Forelimb muscle (tissue), 1 donor: ENCODE data around the gene DLD. TPM values are rescaled to one million over a fixed set of nuclear protein-coding genes. Genes with fewer than 3 reads are reported as not detected.
"Not testable (repeated sequence)": the region's sequence is repeated elsewhere in the genome, so short reads cannot be mapped to it uniquely, and the experiment has no call there.

Source experiments
- DNase-seq: peaks from one replicate; pipeline ENCODE4 v3.0.0-alpha.2; 2013; ENCODE audit warnings: low read depth
- polyA plus RNA-seq: library from polyadenylated mRNA; unstranded; fragments of 120-200 nt; gene quantifications from one replicate; pipeline ENCODE4 v1.2.1, GENCODE V29; 2013; ENCODE audit not compliant: insufficient read length

Gene DLD
- 87.0 TPM for polyA plus RNA-seq

- DNase-seq: peak; percentile 85
These were observed at the start of gene DLD for GRCh38 chr7:107890962-107891635. Gene DLD (plus strand): TSS chr7:107891183. CDS start chr7:107891251, 68 bp downstream.

- DNase-seq: no peak
These were observed 48.8 kb upstream of the DLD start for GRCh38 chr7:107842213-107842612.

GRCh38 chr7:107843184-107843583, 47.8 kb upstream of the DLD start:
- no peak for DNase-seq

GRCh38 chr7:107846324-107846723, 44.7 kb upstream of the DLD start:
- DNase-seq: no peak

- no peak for DNase-seq
These were observed 43.7 kb upstream of the DLD start for GRCh38 chr7:107847168-107847835.

- DNase-seq: not testable (repeated sequence)
These were observed 43.2 kb upstream of the DLD start for GRCh38 chr7:107847836-107848175.

GRCh38 chr7:107848211-107848610, 42.8 kb upstream of the DLD start:
- DNase-seq: not testable (repeated sequence)

GRCh38 chr7:107850216-107850615, 40.8 kb upstream of the DLD start:
- no peak for DNase-seq

GRCh38 chr7:107850643-107851042, 40.3 kb upstream of the DLD start:
- DNase-seq: no peak

GRCh38 chr7:107854454-107854853, 36.5 kb upstream of the DLD start:
- DNase-seq: no peak

GRCh38 chr7:107854989-107855388, 36.0 kb upstream of the DLD start:
- DNase-seq: no peak

GRCh38 chr7:107856806-107857540, 34.0 kb upstream of the DLD start:
- no peak for DNase-seq

GRCh38 chr7:107857541-107857912, 33.5 kb upstream of the DLD start:
- DNase-seq: no peak

GRCh38 chr7:107858280-107858679, 32.7 kb upstream of the DLD start:
- no peak for DNase-seq

- no peak for DNase-seq
These were observed 30.6 kb upstream of the DLD start for GRCh38 chr7:107860279-107860961.

GRCh38 chr7:107860981-107861652, 29.9 kb upstream of the DLD start:
- no peak for DNase-seq

- no peak for DNase-seq
These were observed 24.8 kb upstream of the DLD start for GRCh38 chr7:107865956-107866775.

GRCh38 chr7:107867858-107868466, 23.0 kb upstream of the DLD start:
- no peak for DNase-seq

- no peak for DNase-seq
These were observed 20.5 kb upstream of the DLD start for GRCh38 chr7:107870427-107871000.

GRCh38 chr7:107874111-107874510, 16.9 kb upstream of the DLD start:
- DNase-seq: no peak
